ENCODE measurements around the gene SAMD8.

GRCh38 chr10:75168275-75168674 is 56.8 kb downstream of the SAMD8 start:
- no peak for TF ChIP-seq CTCF (IDR thresholded peaks at IDR 0.05)
- no peak for TF ChIP-seq POLR2A (IDR thresholded peaks at IDR 0.05)

Data from heart left ventricle (tissue), 13 donors.